ENCODE data around the gene SLC19A3.
"Not testable (repeated sequence)": the region's sequence is repeated elsewhere in the genome, so short reads cannot be mapped to it uniquely, and the experiment has no call there.

Gene SLC19A3

DNA sequence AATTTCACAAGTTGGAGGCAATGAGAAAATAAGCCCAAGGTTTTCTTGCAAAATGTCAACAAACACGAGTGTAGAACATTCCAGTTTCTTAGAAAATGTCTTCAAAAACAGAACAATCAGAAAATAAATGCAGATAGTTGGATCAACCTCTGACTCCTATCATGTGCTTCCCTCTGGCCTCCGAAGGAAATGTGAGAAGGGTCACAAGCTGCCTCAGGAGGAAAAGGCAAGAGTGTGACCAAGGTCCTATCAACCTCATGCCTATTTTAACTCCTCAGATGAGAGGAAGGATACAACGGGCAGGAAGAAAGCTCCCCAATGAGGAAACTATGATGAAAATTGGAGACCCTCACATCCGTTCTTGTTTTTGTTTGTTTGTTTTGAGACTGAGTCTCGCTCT is 43.3 kb downstream of the SLC19A3 start:
- no peak overlapping the region for H3K4me3 ChIP-seq (ENCODE audit: low read length)
- TF ChIP-seq, protein P1, sequence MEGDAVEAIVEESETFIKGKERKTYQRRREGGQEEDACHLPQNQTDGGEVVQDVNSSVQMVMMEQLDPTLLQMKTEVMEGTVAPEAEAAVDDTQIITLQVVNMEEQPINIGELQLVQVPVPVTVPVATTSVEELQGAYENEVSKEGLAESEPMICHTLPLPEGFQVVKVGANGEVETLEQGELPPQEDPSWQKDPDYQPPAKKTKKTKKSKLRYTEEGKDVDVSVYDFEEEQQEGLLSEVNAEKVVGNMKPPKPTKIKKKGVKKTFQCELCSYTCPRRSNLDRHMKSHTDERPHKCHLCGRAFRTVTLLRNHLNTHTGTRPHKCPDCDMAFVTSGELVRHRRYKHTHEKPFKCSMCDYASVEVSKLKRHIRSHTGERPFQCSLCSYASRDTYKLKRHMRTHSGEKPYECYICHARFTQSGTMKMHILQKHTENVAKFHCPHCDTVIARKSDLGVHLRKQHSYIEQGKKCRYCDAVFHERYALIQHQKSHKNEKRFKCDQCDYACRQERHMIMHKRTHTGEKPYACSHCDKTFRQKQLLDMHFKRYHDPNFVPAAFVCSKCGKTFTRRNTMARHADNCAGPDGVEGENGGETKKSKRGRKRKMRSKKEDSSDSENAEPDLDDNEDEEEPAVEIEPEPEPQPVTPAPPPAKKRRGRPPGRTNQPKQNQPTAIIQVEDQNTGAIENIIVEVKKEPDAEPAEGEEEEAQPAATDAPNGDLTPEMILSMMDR (IDR thresholded peaks at IDR 0.05; ENCODE audit: insufficient read depth, low read depth, low read length, missing control alignments), result no peak
- DNase-seq (ENCODE audit: low read depth), result no peak

DNA sequence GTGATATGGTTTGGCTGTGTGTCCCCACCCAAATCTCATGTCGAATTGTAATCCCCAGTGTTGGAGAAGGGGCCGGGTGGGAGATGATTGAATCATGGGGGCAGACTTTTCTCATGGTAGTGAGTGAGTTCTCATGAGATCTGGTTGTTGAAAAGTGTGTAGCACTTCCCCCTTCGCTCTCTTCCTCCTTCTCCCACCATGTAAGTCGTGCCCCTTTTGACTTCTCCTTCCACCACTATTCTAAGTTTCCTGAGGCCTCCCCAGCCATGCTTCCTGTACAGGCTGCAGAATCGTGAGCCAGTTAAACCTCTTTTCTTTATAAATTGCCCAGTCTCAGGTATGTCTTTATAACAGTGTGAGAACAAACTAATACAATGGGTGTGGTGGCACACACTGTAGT is 44.2 kb downstream of the SLC19A3 start:
- H3K4me3 ChIP-seq (ENCODE audit: low read length); DNase-seq (ENCODE audit: low read depth): not testable (repeated sequence)

DNA sequence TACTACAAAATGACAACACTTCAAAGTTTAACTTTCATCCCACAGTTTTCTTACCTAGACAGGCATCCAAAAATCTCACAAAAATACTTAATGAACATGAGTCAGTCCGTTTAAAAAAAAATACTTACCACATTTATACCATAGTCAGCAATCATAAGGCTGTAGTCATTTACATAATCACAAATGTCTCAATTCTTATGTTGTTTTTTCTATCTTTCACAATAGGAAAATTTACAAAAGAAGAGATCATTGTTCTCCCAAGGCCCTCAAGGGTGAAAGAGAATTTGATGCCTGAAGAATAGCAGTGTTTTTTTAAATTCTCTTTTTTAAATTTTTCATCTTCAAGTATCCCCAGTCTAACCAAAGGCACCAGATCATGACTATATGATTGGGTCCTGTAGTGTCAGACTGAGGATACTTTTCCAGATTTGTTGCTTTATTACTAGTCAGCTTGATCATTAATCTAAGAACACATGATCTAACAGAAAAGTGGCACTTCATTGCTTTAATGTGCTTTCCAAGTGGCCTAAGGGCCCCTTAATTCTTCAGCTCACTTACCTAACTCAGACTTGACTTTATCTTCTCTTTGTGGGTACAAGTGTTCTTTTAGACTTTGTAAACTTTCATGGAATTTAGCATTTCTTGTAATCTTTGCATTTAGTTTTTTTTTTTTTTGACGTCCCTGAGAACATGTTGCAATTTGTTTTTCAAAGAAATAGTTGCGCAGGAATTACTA is 46.5 kb downstream of the SLC19A3 start:
- no peak overlapping the region for H3K4me3 ChIP-seq (ENCODE audit: low read length)
- TF ChIP-seq, protein P1 (IDR thresholded peaks at IDR 0.05; ENCODE audit: insufficient read depth, low read depth, low read length, missing control alignments), result no peak
- DNase-seq (ENCODE audit: low read depth), result no peak

DNA sequence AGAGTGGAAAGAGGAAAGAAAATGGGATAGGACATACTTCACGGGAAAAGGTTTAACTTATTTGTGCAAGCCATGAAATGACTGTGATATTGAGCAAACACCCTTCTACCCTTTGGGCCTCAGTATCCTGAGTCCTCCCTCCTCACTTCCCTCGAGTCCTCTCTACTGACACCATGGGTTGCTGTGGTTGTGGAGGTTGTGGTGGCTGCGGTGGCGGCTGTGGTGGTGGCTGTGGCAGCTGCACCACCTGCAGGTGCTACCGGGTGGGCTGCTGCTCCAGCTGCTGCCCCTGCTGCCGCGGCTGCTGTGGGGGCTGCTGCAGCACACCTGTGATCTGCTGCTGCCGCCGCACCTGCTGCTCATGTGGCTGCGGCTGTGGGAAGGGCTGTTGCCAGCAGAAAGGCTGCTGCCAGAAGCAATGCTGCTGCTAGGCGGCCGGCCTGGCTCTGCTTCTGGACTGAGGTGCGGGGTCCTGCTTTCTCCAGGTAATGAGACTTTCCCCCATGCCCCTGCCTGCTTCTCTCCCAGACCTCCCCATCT is 51.1 kb downstream of the SLC19A3 start, which contains the start of gene SCYGR5:
Gene SCYGR5 (plus strand): TSS at position 174 of the 540 bp plus-strand sequence. CDS start 0 bp downstream, at position 174.
- H3K4me3 ChIP-seq (ENCODE audit: low read length); DNase-seq (ENCODE audit: low read depth): not testable (repeated sequence)

DNA sequence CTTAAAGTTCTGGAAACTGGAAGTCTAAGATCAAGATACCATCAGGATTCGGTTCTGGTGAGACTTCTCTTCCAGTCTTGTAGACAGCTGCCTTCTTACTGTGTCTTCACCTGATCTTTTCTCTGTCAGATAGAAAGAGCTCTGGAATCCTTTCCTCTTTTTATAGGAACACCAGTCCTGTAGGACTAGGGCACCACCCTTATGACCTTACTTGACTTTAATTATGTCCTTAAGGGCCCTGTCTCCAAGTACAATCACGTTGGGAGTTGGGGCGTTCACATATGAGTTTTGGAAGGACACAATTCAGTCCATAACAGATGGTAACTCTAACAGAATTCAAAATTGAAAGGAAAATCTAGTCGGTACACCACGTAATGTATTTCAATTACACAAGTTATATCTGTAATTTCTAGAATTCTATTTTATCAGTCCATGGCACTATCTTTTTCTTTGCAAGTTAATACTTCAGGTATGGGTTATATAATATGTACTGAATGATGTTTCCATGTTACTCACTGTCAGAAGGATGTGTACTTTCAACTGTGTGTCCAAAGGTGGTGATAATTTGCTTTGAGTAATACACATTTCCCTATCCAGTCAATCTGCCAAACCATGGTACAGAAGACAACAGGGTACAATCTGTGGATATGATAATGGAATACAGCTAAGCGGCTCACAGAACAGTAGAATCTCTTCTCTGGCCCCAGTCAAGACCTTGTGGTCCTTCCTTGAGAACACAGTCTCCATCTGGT is 52.5 kb downstream of the SLC19A3 start:
- TF ChIP-seq, protein P1 (IDR thresholded peaks at IDR 0.05; ENCODE audit: insufficient read depth, low read depth, low read length, missing control alignments), result no peak
- no peak for DNase-seq (ENCODE audit: low read depth)
- no peak overlapping the region for H3K4me3 ChIP-seq (ENCODE audit: low read length)

DNA sequence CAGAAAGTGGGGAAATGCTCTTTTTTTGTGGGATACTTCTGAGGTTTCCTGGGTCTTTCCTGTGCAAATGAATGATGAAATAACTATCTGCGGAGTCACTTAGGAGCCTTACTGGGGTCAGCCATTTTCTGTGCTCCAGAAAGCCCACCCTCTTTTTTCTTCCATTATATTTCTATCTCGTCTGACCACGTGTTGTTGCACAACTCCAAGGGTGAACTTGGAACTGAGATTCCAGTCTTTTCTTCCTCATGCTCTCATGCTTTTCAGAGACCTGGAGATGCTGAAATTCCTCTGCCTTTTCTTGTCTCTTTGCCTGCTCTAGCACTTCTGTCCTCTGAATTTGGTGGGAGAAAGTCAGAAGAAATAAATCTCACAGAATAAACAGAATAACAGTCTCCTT is 56.0 kb downstream of the SLC19A3 start:
- H3K4me3 ChIP-seq (ENCODE audit: low read length), result no peak overlapping the region
- no peak for DNase-seq (ENCODE audit: low read depth)
- TF ChIP-seq, protein P1 (IDR thresholded peaks at IDR 0.05; ENCODE audit: insufficient read depth, low read depth, low read length, missing control alignments), result no peak

DNA sequence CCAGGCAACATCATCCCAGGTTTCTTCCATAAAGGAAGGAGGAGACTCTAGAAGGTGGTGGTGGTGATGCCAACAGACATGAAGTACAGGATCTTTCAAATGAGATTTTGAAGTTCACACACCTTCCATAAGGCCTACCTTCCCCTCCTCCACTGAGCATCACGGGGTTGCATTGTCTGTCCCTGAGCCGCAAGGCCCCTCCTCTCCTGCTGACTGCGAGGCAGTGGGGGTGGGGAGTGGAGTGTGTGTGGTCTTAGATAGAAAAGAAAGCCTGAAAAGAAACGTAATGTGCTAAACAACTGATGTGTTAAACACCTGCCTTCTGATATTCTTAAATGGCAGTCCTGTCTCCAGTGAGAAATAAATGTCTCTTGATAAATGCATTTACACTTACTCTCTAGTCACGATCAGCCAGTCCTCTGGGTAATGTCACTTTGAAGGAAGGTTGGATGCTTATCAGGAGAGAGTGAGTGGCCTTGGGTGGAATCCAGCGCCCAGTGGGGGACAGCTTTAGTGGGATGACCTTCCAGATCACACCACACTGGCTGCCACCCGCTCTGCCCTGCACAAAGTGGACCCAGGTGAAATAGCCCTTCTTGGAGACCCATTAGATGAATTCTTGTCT is 56.7 kb downstream of the SLC19A3 start:
- TF ChIP-seq, protein P1 (IDR thresholded peaks at IDR 0.05; ENCODE audit: insufficient read depth, low read depth, low read length, missing control alignments), result no peak
- no peak overlapping the region for H3K4me3 ChIP-seq (ENCODE audit: low read length)
- DNase-seq (ENCODE audit: low read depth), result no peak

Data from epithelial cell of esophagus (primary cell).